Measurements from ENCODE around the gene ZIC4. TPM values are rescaled to one million over a fixed set of nuclear protein-coding genes. Genes with fewer than 3 reads are reported as not detected.

ZIC4 gene
- total RNA-seq, 1 donor from 2014 or later = not detected

- intact Hi-C loops (cut with DNase I) = no loop called here
- TF ChIP-seq CTCF (IDR thresholded peaks at IDR 0.05) = no peak
- H3K27me3 ChIP-seq (ENCODE audit: low read depth) = peaks cover 96% of the 10 kb centered on the region
- ATAC-seq (no peak), DNase-seq (no peak)
- H3K9me3 ChIP-seq = no peaks in the 10 kb centered on the region
- H3K4me3 ChIP-seq = no peak overlapping the region
- H3K4me1 ChIP-seq = peaks cover 14% of the 10 kb centered on the region
- no peaks in the 10 kb centered on the region for H3K36me3 ChIP-seq
- no peak overlapping the region for H3K27ac ChIP-seq
These were observed 9.0 kb downstream of the ZIC4 start for GRCh38 chr3:147397155-147397874.

DNA sequence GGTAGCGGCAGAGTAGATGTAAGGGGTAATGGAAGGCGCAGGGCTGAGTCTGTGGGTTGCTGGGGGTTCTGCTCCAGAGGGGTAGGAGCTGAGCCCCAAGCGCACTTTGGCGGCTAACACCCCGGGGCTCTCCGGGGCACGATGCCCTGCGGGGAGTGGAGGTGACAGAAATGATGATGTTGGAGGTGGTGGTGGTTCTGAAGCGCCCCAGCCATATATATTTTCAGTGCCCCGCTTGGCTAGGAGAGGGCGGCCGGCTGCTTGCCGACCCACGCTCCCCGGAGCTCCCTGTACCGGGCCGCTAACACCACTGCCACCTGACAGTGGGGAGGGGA is 9.7 kb downstream of the ZIC4 start:
- no peak overlapping the region for H3K4me3 ChIP-seq
- ATAC-seq (no peak), DNase-seq (no peak)
- no peak overlapping the region for H3K27ac ChIP-seq
- intact Hi-C loops (cut with DNase I) = no loop called here
- TF ChIP-seq CTCF (IDR thresholded peaks at IDR 0.05) = no peak
- H3K9me3 ChIP-seq = no peaks in the 10 kb centered on the region
- peaks cover 98% of the 10 kb centered on the region for H3K27me3 ChIP-seq (ENCODE audit: low read depth)
- H3K36me3 ChIP-seq = no peaks in the 10 kb centered on the region
- peaks cover 21% of the 10 kb centered on the region for H3K4me1 ChIP-seq

- ATAC-seq (no peak), DNase-seq (no peak)
- Histone ChIP-seq H3K27ac (no peak overlapping the region), H3K9me3 (no peaks in the 10 kb centered on the region), H3K4me1 (peaks cover 21% of the 10 kb centered on the region), H3K4me3 (no peak overlapping the region), H3K27me3 (ENCODE audit: low read depth) (peaks cover 99% of the 10 kb centered on the region), H3K36me3 (no peaks in the 10 kb centered on the region)
- no peak for TF ChIP-seq CTCF (IDR thresholded peaks at IDR 0.05)
- intact Hi-C loops (cut with DNase I) = no loop called here
These were observed 10.2 kb downstream of the ZIC4 start for GRCh38 chr3:147395899-147396711.

DNA sequence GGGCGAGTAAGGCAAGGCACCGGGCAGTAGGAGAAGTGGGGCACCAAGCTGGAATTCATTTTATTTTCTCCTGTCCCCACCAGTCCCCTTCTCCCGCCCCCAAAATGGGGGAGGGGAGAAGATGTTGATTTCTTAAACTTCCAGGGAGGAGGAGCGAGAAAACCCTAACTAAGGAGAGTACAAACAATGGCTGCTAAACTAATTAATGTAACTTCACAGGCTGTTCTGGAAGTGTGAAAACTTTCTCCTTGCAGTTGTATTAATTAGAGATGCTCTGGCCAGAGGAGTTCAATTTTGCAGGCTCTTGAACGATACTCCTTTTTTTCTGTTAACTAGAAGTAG is 11.5 kb downstream of the ZIC4 start:
- ATAC-seq = no peak
- Histone ChIP-seq H3K4me1 (peaks cover 21% of the 10 kb centered on the region), H3K4me3 (no peak overlapping the region), H3K36me3 (no peaks in the 10 kb centered on the region), H3K9me3 (no peaks in the 10 kb centered on the region), H3K27ac (no peak overlapping the region), H3K27me3 (ENCODE audit: low read depth) (peaks cover 99% of the 10 kb centered on the region)
- intact Hi-C loops (cut with DNase I) = no loop called here
- TF ChIP-seq CTCF (IDR thresholded peaks at IDR 0.05) = no peak
- DNase-seq = no peak

DNA sequence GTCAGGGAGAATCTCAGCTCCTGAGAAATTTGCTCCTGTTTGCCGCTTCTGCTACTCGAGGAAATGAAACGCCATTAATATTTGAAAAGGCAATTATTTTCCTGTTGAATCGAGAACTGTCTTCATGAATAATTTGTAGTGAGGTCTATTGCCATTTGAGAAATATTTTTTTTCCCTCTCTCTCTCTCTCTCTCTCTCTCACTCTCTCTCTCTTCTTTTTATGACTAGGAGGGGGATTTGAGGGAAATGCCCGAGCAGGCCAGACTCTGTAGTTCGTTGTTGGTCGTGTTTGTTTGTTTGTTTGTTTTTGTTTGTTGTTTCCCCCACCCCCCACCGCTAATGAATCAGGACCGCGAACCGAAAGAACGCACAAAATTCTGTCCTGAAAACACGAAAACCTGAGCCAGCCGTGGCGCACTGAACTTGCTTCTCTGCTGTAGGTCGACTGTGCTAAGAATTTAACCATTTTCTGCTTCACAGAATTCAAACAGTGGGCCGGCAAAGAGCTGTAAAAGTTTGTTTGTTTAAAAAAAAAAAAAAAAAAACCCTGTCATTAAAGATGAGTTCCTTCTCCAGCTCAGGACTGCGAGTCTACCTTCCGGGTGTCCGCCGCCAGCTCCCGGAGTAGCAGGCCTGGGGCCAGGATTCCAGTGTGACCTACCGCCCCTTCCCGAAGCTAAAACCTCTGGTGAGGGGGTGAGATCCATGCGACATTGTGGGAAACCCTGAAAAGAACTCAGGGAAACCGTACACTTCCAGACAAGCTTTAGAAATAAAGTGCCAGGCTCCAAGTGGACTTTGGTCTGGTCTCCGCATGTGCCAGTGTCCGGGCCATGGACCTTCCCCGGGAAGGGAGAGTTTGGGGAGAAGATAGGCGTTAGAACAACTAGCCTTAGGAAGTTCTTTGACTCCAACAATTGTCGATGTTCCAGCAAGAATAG is 12.1 kb downstream of the ZIC4 start:
- H3K27me3 ChIP-seq (ENCODE audit: low read depth) = peaks cover 100% of the 10 kb centered on the region
- no peak overlapping the region for H3K27ac ChIP-seq
- no peak for TF ChIP-seq CTCF (IDR thresholded peaks at IDR 0.05)
- H3K36me3 ChIP-seq = no peaks in the 10 kb centered on the region
- H3K4me3 ChIP-seq = peak overlapping the region; percentile 36
- peaks cover 21% of the 10 kb centered on the region for H3K4me1 ChIP-seq
- DNase-seq = no peak
- intact Hi-C loops (cut with DNase I) = no loop called here
- H3K9me3 ChIP-seq = no peaks in the 10 kb centered on the region
- ATAC-seq = no peak
